ENCODE data around the gene RPP30.

GRCh38 chr10:90856964-90857634 is 14.7 kb upstream of the RPP30 start:
- TF ChIP-seq FOXK2 (IDR thresholded peaks at IDR 0.05) (no peak), SRY (CRISPR knock-in tag; IDR thresholded peaks at IDR 0.05) (no peak), ZNF629 (CRISPR knock-in tag; conservative IDR thresholded peaks at IDR 0.05) (no peak), POLR2A (IDR thresholded peaks at IDR 0.05; ENCODE audit: insufficient read depth in 1 of 2, low read depth in 2 of 2, low read length in 2 of 2) (no peak), JUNB (CRISPR knock-in tag; IDR thresholded peaks at IDR 0.05; ENCODE audit: borderline replicate concordance) (no peak), SNAPC2 (CRISPR knock-in tag; IDR thresholded peaks at IDR 0.05) (no peak), CTCF (CRISPR knock-in tag; IDR thresholded peaks at IDR 0.05) (no peak), ZNF331 (CRISPR knock-in tag; IDR thresholded peaks at IDR 0.05) (no peak), FOXM1 (CRISPR knock-in tag; IDR thresholded peaks at IDR 0.05) (no peak), PTBP1 (IDR thresholded peaks at IDR 0.05; ENCODE audit: low read depth, low read length, poor library complexity, severe bottlenecking) (no peak), CREB1 (IDR thresholded peaks at IDR 0.05) (no peak), CREB1 (CRISPR knock-in tag; IDR thresholded peaks at IDR 0.05) (no peak), FOXA3 (CRISPR knock-in tag; IDR thresholded peaks at IDR 0.05) (no peak)

Measured in HepG2 (cell line).